Left cardiac atrium (tissue), 4 donors: Measurements from ENCODE around the gene PTPRG. TPM values are rescaled to one million over a fixed set of nuclear protein-coding genes. Genes with fewer than 3 reads are reported as not detected.
A peak's percentile ranks its signal among the peaks of the same experiment; 100 is the strongest.
"Not testable (repeated sequence)": the region's sequence is repeated elsewhere in the genome, so short reads cannot be mapped to it uniquely, and the experiment has no call there.

Source experiments
- ATAC-seq, 2 donors: fragments of 200-7000 bp; cut with Tn5 transposase; one replicate each; pipeline ENCODE4 v1.9.1; 2020; ENCODE audit warnings: mild to moderate bottlenecking in 2 of 2, moderate library complexity in 2 of 2
- DNase-seq: peaks from one replicate; pipeline ENCODE4 v3.0.0-alpha.2; 2020
- intact Hi-C, 2 donors: fragments of 100-400 bp; cut with DNase I; formaldehyde crosslinking; loops; one replicate each; pipeline versions ENCODE4 v1.14.1 to v1.15.1; 2022 to 2023
- total RNA-seq, 2 donors: library from RNA; stranded (reverse); fragmentation: NEBNext Ultra II Directional; extraction: Animal tissue kit (Norgen Biotek cat#: 25700); gene quantifications; one replicate each; pipeline ENCODE4 v1.2.1, GENCODE V29; 2021
- donor health status: DM: no; HTN: yes; CAD: no.
- donor health status: DM: no; HTN: yes; CAD: no; lungs with severe emphysema.
- donor health status: DM: yes; HTN: yes; CAD: no.
- donor health status: Dilated cardiomyopathy.

The PTPRG gene
- total RNA-seq, 2 donors from 2014 or later = 37.6 to 46.9 TPM

DNA sequence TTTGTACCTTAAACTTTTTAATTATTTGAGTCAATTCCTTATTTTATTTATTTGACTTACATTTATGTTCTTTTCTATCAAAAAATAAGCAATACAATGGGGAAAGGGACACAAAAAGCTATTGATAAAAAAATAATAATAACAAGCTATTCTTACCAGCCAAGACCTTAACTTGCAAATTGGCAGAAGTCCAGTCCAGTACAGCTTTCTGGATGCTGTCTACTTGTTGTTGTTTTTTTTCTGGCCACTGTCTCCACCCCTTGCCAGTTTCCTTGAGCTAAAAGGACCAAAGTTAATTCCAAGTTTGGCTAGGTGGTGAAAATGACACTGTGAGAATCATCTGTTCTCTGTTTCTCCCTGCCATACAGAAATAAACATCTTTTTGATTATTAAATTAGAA lies 232.2 kb downstream of the PTPRG start:
- DNase-seq (no peak), ATAC-seq (no peak)
- intact Hi-C loops = no loop called here

DNA sequence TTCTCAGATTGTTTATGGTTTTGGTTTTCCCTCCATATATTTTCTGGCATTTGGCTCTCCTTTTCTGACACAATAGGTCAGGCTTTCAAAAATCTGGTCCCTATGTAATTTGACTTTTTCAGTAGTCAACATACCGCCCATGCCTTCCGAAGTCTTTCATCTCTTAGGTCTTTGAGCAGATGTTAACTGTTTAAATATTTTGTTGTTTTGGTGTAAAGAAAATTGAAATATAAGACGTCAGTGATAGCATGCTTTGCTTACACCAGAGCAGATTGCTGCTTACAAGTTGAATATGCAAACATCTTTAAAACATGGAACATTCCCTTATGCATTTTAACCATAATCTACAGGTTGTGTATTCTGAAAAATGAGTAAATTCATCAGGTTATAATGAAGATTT lies 233.0 kb downstream of the PTPRG start:
- no peak for DNase-seq
- no peak for ATAC-seq
- intact Hi-C loops = no loop called here

DNA sequence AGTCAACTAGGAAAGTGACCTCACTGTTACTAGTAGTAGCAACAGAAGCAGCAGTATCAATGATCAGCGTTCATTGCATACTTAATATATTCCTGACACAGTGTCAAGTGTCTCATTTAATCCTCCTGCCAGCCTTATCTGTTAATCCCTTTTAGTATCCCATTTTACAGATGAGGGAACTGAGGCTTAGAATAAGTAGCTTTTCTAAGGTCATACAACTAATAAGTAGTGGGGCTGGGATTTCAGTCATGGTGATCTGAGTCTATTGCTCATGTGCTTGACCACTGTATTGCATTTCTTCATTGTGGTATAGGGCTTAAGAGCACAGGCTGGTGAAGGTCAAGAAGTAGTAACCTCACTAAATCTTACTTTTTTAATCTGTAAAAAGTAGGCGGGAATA lies 233.6 kb downstream of the PTPRG start:
- ATAC-seq = no peak
- intact Hi-C loops = no loop called here
- no peak for DNase-seq

DNA sequence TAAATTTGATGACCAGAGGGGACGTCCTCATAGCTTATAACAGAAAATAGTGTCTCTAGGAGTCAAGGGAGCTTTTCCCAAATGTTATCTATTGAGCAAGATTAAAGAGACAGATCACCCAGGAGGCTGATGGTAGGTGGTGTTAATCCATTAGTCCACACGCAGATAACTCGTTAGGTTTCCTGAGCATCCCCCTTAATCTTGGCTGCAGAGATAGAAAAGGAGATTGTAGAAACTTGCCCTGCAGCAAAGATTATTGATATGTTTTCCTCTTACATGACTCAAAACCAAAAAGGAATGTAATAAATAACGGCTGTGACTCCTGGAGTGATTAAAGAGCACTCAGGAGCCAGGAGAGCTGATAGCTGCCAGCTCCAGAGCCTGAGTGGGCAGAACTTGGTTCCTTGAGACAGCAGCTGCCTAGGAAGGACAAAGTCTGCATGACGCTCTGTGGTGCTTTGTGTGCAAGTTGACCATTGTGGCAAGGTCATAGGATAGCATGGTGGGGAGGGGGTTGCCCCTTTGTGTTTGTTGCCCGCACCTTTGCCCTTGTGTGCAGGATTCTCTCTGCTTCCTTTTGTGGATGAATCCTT lies 234.8 kb downstream of the PTPRG start:
- intact Hi-C loops = no loop called here
- DNase-seq (no peak), ATAC-seq (no peak)

DNA sequence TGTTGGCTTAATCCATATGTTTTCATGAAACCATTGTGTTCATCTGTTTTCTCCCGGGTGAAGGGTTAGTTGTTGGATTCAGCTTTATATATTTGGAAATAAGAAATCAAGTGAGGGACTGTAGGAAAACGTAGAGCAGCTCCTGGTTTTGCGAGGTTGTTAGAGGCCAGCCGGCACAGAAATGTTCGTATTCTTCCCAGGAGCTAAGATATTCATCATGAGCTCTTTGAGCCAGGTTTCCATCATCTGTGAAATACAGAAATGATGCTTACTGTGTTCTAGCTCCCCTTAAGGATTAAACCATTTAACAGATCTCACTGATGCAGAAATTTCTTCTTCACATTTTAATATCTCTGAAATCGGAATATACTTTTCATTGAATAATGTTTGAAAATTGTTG lies 235.5 kb downstream of the PTPRG start:
- intact Hi-C loops = no loop called here
- DNase-seq (no peak), ATAC-seq (no peak)

DNA sequence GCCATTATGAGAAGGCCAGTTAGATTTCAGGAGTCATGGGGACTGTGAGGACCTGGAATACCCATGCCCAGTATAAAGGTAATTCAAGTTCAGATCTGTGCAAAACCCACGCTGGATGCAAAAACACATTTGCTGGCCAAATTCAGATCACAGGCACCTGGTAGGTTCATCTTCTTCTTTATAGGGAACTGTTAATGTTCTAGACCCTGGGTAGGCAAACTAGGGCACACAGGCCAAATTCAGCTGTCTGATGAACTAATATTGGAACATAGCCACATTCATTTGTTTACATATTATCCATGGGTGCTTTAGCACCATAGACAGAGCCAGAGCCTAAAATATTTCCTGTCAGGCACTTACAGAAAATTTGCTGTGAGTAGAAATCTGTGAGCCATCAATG lies 241.4 kb downstream of the PTPRG start:
- ATAC-seq = no peak
- no peak for DNase-seq
- intact Hi-C loops = no loop called here

DNA sequence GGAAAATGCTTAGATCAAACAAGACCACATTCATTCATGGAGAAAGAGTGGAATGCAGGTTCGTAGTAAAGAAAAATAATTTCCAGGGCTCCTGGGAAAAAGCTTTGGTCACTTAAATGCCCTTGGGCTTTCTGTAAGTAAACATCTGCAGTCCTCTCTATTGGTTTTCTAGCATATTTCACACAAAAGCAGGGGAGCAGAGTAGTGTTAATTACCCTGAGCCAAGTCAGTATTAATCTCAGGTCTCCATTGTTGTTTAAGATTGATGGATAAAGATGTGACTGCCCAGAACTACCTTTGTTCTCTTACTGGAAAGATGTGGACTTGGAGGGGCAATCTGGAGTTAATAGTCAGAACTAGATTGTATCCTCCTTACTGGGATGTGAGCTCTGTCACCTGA lies 242.6 kb downstream of the PTPRG start:
- no peak for DNase-seq
- no peak for ATAC-seq
- intact Hi-C loops = no loop called here

DNA sequence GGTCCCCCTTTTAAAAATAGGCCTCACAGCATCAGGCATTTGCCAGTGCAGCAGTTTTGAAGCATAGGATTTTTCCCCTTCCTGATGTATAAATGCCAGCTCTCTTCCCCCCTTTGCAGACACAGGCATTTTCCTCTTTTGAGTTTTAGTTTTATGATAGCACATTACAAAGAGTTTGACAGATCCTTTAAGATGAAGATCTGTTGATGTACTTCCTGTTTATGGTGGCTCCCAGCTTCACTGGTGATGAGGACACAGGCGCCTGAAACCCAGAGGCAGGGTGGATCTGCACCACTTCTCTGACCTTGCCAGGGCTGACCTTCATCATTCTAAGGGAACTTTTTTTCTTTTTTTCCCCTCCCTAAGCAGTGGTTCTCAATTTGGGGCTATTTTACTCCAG lies 243.4 kb downstream of the PTPRG start:
- ATAC-seq (no peak), DNase-seq (no peak)
- intact Hi-C loops = no loop called here

DNA sequence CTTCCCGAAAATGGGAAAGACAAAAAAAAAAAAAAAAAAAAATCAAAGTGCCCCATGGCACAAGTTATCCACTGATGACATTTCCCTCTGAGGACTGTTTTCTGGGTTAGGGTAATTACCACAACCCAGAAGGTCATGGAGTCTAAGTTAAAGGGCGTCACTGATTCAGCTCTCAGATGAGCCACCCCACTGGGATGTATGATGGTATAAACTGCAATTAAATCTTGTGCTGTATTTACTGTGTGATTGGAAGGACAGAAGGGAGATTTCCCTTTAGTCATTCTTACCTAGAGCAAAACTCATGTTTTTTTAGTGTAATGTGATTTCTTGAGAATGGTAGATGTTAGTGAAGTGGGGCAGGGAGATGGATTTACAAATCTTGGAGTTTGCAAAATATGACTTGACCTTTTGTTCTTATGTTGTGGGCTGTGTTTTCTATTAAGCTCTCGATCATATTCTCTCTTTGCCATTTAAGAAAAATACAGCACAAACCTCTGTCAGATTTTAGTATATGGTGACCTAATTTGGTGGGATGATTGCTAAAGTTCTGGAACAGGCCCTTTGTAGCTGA lies 244.2 kb downstream of the PTPRG start:
- peak in 1 of 2 donors; percentile 11 for ATAC-seq
- no peak for DNase-seq
- intact Hi-C loops = no loop called here

DNA sequence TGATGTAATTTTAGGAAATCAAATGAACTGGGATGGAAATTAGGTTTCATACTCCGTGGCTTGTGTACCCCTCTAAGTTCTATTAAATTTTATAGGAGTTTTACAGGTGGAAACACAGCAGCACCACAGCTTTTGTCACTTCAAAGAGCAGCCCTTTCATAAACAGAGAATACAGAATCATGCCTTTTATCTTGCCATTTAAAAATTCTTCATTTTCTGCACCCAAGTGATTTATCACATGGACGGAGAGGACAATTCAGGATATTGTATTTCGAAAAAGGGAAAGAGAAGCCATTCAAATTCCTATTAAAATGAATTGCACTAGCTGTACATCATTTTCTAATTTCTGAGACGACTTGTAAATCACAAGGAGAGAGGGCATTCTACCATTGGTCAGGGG lies 245.4 kb downstream of the PTPRG start:
- no peak for ATAC-seq
- intact Hi-C loops = no loop called here

DNA sequence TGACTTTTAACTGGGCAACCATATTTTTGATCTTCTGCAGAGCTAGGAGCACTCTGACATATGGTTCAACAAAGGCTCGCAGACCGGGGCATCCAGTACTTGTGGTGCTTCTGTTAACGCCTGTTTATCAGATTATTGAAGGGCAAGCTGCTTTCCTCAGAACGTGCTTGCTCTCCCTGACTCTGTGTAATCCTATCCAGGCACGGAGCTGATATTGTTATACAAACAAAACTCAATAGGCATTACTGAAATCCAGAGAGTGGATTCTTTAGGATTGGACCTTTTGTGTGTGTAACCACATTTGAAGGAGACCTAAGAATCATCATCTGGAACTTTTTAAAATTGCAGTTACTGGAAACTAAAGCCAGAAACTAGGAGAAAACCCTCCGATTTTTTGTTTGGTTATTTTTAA lies 246.5 kb downstream of the PTPRG start:
- ATAC-seq (peak; percentile 35 to 46), DNase-seq (no peak)
- intact Hi-C loops = no loop called here

More for the DNA sequence above, 245.4 kb downstream of the PTPRG start:
- no peak for DNase-seq

DNA sequence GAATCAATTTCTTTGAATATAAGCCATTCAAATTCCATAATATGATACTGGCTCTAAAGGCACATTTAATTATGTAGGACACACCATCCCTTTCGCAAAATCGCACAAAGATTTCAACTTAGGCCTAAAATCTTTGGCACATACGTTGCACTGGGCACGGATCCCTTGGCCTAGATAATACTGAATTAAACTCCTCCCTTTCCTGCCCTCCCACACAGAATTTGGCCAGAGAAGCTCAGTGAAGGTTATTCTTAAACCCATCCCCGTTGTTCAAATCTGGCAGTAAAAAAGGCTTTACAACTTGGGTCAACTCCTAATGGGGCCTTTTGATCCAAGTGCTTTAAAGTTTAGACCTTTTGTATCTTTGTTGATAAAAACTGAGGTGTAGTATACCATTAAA lies 247.2 kb downstream of the PTPRG start:
- ATAC-seq (peak; percentile 71 to 84), DNase-seq (peak; percentile 76)
- intact Hi-C loops = no loop called here

DNA sequence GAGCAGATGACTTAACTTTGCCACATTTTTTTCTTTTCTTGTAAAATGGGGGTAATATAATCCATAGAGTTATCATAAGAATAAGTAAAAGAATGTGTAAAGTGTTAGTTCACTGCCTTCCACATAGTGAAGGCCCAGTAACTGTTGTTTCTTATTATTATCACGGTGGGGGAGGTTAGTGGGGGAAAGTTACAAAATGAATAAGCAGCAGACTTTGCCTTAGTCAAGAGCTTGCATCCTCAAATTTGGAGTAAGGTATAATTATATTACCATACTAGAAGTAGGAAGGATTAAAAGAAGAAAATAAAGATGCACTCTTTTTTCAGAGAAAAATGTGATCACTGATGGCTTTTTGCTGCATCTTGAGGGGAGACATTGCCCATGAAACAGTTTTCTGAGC lies 247.6 kb downstream of the PTPRG start:
- ATAC-seq (no peak), DNase-seq (no peak)
- intact Hi-C loops = no loop called here

DNA sequence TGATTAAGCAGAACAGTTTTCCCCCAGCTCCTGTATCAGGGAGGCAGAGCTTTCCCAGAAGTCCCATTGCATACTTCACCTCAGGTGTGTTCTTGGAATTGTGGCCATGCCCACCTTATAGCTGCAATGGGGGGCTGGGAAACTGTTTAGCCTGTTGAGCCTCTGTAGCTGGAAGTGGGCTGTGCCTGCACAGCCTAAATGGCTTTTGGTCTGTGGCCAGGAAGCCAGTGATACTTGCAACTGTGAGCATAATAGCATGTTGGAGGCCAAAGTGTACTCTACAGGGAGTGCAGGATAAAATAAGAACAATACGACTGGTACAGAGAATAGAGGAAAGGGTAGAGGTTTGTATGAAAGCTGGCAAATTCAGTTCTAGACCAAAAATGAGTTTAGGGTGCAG lies 248.5 kb downstream of the PTPRG start:
- intact Hi-C loops = loop anchor here in 1 of 2 donors (5.0 kb wide), 1 partner anchor 37 kb away; no protein-coding TSS in a partner anchor
- DNase-seq (peak; percentile 65), ATAC-seq (peak; percentile 79 to 86)

DNA sequence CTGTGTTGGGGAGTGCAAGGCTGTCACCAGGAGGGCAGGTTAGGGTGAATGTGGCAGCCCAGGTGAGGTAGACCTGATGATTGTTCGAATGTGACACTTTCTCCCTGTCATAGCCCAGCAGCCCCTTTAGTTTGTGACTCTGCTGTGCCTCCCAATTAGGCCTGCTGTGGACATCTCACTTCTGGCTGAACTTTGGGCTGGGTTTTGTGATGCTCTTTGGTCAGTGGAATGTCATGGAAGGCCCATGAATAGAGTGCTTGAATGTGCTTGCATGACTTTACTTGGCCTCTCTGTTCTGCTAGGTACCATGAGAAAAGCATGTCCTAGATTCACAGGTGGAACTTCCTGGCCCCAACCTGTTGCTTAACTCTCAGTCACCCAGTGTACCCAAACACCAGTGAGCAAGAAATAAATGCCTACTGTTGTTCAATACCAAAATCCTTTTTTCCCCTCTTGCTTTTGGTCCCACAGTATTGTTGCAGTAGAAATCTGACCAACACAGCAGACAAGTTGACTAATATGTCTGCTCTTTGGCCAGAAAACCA lies 249.7 kb downstream of the PTPRG start:
- DNase-seq = no peak
- no peak for ATAC-seq
- intact Hi-C loops = loop anchor here in 1 of 2 donors (5.0 kb wide), 1 partner anchor 36 kb away; no protein-coding TSS in a partner anchor

DNA sequence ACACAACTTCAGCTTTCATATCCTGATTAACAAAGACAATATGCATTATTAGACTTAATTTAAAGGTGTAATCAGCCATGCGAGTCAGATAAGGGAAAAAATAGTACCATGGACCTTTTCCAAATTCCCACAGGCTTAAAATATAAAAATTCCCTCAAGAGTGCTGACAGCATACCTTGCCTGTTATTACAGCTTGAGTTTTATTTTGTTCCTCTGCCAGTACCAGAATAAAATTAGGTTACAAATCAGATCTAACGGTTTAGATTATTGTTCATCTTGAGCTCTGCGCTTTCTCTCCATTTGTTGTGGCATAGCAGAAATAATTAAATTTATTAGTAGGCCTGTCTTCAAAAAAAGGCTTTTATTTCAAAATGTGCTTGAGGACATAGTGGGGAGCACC lies 250.3 kb downstream of the PTPRG start:
- ATAC-seq (no peak), DNase-seq (no peak)
- intact Hi-C loops = loop anchor here in 1 of 2 donors (5.0 kb wide), 1 partner anchor 36 kb away; no protein-coding TSS in a partner anchor

DNA sequence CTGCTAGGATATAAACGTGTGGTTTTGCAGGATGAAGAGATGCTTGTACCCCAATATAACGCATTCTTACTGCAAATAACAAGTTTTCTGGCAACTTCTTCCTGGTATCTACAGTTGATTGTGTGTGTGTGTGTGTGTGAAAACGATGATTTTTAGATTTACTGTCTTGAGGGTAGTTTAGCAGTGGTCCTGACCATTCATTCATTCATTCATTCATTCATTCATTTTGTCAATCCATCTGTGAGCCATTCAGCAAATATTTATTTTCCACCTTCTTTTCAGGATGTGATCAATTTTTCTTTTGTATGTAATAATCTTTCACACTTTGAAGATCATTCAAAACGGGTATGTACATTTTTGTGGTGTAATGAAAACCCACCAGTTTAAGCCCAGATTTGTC lies 250.7 kb downstream of the PTPRG start:
- ATAC-seq = no peak
- intact Hi-C loops = loop anchor here in 1 of 2 donors (5.0 kb wide), 1 partner anchor 35 kb away; no protein-coding TSS in a partner anchor
- no peak for DNase-seq

DNA sequence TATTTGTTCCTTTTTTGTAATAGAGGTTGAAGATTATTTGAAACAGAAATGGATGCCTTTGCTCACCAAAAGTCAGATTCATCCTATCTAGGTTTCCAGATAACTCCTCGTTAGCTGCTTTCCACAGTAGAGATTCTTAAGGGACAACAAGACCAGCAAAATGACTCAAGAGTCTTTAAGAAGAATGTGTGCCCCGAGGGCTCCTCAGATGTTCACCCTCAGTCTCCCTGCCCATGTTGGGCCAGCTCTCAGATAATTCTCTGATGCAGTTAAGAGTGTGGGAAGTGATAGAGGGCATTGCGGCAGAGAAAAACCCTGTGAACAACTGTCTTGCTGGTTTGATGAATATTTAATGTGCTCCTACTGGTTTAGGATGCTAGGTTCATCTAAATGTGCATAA lies 251.1 kb downstream of the PTPRG start:
- intact Hi-C loops = loop anchor here in 1 of 2 donors (5.0 kb wide), 1 partner anchor 35 kb away; no protein-coding TSS in a partner anchor
- no peak for DNase-seq
- ATAC-seq = no peak

DNA sequence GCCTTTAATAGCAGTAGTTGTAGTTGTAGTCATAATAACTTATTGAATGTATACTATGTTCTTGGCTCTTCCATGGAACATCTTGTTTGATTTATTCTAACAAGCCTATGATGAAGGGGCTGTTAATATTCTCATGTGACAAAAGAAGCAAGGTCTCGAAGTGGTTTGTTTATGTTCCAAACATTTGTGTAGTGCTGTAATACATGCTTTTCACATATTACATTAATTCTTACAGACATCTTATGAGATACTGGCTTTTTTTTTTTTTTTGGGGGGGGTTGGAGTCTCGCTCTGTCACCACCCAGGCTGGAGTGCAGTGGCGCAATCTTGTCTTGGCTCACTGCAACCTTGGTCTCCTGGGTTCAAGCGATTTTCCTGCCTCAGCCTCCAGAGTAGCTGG lies 252.3 kb downstream of the PTPRG start:
- no peak for ATAC-seq
- no peak for DNase-seq
- intact Hi-C loops = loop anchor here in 1 of 2 donors (5.0 kb wide), 1 partner anchor 34 kb away; no protein-coding TSS in a partner anchor

DNA sequence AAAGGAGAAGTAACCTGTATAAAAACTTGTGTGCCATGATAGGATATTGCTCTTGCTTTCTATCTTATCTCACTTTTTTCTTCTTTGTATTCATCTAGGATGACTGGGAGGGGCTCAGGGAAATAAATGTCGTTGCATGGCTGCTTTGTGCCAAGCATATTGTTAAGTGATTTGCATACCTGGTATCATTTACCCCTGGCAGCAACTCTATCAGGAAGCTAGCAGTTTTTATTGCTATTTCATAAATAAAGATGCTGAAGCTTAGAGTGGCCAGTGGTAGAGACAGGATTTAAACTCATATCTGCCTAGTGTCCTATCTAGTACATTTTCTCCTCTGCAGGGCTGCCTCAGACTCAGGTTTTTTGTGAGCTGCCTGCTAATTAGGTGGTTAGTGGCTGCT lies 253.3 kb downstream of the PTPRG start:
- DNase-seq (no peak), ATAC-seq (no peak)
- intact Hi-C loops = loop anchor here in 1 of 2 donors (5.0 kb wide), 1 partner anchor 33 kb away; no protein-coding TSS in a partner anchor

DNA sequence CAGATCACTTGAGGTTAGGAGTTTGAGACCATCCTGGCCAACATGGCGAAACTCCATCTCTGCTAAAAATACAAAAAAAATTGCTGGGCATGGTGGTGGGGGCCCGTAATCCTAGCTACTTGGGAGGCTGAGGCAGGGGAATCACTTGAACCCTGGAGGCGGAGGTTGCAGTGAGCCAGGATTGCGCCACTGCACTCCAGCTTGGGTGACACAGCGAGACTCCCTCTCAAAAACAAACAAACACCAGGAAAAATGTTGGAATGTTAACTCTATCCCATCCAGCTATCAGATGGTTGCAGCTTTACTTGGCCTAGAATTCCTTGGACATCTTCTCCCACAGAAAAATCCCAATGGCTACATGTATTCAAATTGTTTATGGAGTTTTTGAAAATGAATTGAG lies 254.9 kb downstream of the PTPRG start:
- DNase-seq, intact Hi-C loops, ATAC-seq: not testable (repeated sequence)
